Smooth muscle cell (in vitro differentiated cells): Measurements from ENCODE around the gene TYW5. TPM values are rescaled to one million over a fixed set of nuclear protein-coding genes. Genes with fewer than 3 reads are reported as not detected.

Experiments
- DNase-seq: peaks from one replicate; lab custom pipeline; 2025; ENCODE audit not compliant: unreplicated experiment; lab: John Stamatoyannopoulos, UW
- H2AFZ ChIP-seq: fragments of 200-600 bp; sonication (generic); 2 replicates; pipeline ENCODE4 v1.6.0; 2016; ENCODE audit warnings: antibody characterized with exemption, low read depth, mild to moderate bottlenecking
- H3F3A ChIP-seq: fragments of 200-600 bp; sonication (generic); 2 replicates; pipeline ENCODE4 v1.6.0; 2017; ENCODE audit warnings: antibody characterized with exemption, low read depth
- H3K27ac ChIP-seq: fragments of 200-600 bp; sonication (generic); 2 replicates; pipeline ENCODE4 v1.5.1; 2016; ENCODE audit warnings: low read depth, mild to moderate bottlenecking
- H3K27me3 ChIP-seq: fragments of 200-600 bp; sonication (generic); 2 replicates; pipeline ENCODE4 v1.6.1; 2016; ENCODE audit warnings: low read depth, mild to moderate bottlenecking
- H3K36me3 ChIP-seq: fragments of 200-600 bp; sonication (generic); 2 replicates; pipeline ENCODE4 v1.5.1; 2016; ENCODE audit warnings: low read depth
- H3K4me1 ChIP-seq: fragments of 200-600 bp; sonication (generic); 2 replicates; pipeline ENCODE4 v1.5.1; 2016; ENCODE audit warnings: low read depth
- H3K4me2 ChIP-seq: fragments of 200-600 bp; sonication (generic); 2 replicates; pipeline ENCODE4 v1.6.0; 2016; ENCODE audit warnings: mild to moderate bottlenecking
- H3K4me3 ChIP-seq: fragments of 200-600 bp; sonication (generic); 2 replicates; pipeline ENCODE4 v1.5.1; 2016; ENCODE audit warnings: mild to moderate bottlenecking
- H3K79me2 ChIP-seq: fragments of 200-600 bp; sonication (generic); 2 replicates; pipeline ENCODE4 v1.6.0; 2016; ENCODE audit warnings: low read depth, mild to moderate bottlenecking
- H3K9ac ChIP-seq: fragments of 200-600 bp; sonication (generic); 2 replicates; pipeline ENCODE4 v1.6.0; 2016; ENCODE audit warnings: low read depth
- H3K9me3 ChIP-seq: fragments of 200-600 bp; sonication (generic); replicated peaks from 2 replicates; pipeline ENCODE4 v1.5.1; 2016; ENCODE audit warnings: low read depth
- H4K20me1 ChIP-seq: fragments of 200-600 bp; sonication (generic); 2 replicates; pipeline ENCODE4 v1.6.0; 2016; ENCODE audit warnings: low read depth
- CTCF ChIP-seq: fragments of 200-600 bp; sonication (generic); IDR thresholded peaks from 2 replicates; pipeline ENCODE4 v1.5.1; 2017; ENCODE audit warnings: borderline replicate concordance, mild to moderate bottlenecking, antibody characterized with exemption; ENCODE audit not compliant: insufficient read depth, poor library complexity, severe bottlenecking
- WGBS: methylation state at CpG from one replicate; pipeline ENCODE4 v1.1.7; 2016; ENCODE audit warnings: low lambda C conversion rate; 5-methylcytosine and 5-hydroxymethylcytosine counted together
- polyA plus RNA-seq: library from polyadenylated mRNA; unstranded; fragments of >200 nt; fragmentation: Nextera tagmentation; extraction: Ambion mirVana; gene quantifications from 2 replicates; pipeline ENCODE4 v1.2.1, GENCODE V29; 2016
- total RNA-seq: library from RNA; depleted of rRNA; stranded (reverse); fragments of >200 nt; gene quantifications from 2 replicates; pipeline ENCODE4 v1.2.3, GENCODE V29; 2014

Gene TYW5
- total and polyA plus RNA-seq, 2 experiments from 2014 or later, result 6.6 to 14.6 TPM

DNA sequence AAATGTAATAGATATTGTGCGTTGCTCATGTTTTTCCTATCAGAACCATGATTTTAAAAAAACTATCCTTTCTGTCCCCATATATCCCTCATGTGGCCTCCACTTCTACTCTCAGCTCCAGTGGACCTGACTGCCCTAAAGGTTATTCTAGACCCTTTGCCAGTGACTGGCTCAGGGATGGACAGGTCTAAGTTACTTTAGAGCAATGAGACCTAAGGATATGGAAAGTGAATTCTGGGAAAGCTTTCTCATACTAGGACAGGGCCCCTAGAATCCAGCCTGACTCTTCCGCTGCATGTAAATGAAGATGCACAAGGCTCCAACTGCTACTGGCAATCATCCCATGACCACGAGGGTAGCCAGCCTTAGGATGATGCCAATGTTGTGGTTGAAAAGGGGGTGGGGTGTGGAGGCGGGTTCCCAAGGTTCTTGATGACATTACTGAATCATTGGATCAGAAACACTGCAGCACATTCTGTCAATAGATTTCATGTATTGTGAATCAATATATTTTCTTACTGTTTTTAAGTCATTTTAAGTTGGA is 22.9 kb downstream of the TYW5 start:
- no peak for TF ChIP-seq CTCF
- no peak overlapping the region for H3K4me2 ChIP-seq
- DNase-seq, result no peak
- no peak overlapping the region for H3K27ac ChIP-seq
- H3F3A ChIP-seq, result peaks cover 5% of the 10 kb centered on the region
- peaks cover 18% of the 10 kb centered on the region for H3K36me3 ChIP-seq
- WGBS, result 93% methylated on average over 4 of the region's 4 CpGs
- peaks cover 12% of the 10 kb centered on the region for H4K20me1 ChIP-seq
- H3K9me3 ChIP-seq, result no peaks in the 10 kb centered on the region
- H3K9ac ChIP-seq, result no peak overlapping the region
- H3K4me1 ChIP-seq, result peaks cover 4% of the 10 kb centered on the region
- no peaks in the 10 kb centered on the region for H3K27me3 ChIP-seq
- no peak overlapping the region for H3K4me3 ChIP-seq
- H2AFZ ChIP-seq, result no peak overlapping the region
- H3K79me2 ChIP-seq, result peaks cover 4% of the 10 kb centered on the region

DNA sequence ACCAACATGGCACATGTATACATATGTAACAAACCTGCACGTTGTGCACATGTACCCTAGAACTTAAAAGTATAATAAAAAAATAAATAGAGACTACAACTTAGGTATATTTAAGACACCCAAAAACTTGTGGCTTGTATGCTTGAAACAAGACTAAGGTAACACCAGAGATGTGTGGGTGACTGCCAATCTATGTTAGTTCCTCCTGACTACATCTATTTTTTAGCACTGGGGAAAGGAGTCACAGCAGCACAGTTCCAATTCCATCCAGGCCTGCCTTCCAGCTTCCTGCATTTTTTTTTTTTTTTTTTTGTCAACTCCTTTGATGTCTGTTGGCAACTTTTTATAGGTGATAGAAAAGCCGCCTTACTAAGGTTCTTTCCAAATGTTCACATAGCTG is 26.0 kb downstream of the TYW5 start:
- Histone ChIP-seq H3K9ac (no peak overlapping the region), H3K4me1 (peaks cover 4% of the 10 kb centered on the region), H3K27me3 (no peaks in the 10 kb centered on the region), H3K27ac (no peak overlapping the region), H3K79me2 (peaks cover 17% of the 10 kb centered on the region), H4K20me1 (peaks cover 29% of the 10 kb centered on the region), H3K36me3 (peaks cover 26% of the 10 kb centered on the region), H3K4me2 (no peak overlapping the region), H2AFZ (no peak overlapping the region), H3K4me3 (no peak overlapping the region), H3F3A (peaks cover 4% of the 10 kb centered on the region), H3K9me3 (no peaks in the 10 kb centered on the region)
- DNase-seq, result no peak
- WGBS, result 96% methylated on average over 2 of the region's 2 CpGs
- no peak for TF ChIP-seq CTCF

- Histone ChIP-seq H3K27ac (no peak overlapping the region), H3K79me2 (peaks cover 24% of the 10 kb centered on the region)
Measured at GRCh38 chr2:199928626-199929025, 26.7 kb downstream of the TYW5 start.

More at GRCh38 chr2:199928626-199929025, 26.7 kb downstream of the TYW5 start:
- no peak for TF ChIP-seq CTCF
- Histone ChIP-seq H3K9ac (no peak overlapping the region), H3K4me2 (no peak overlapping the region), H3K36me3 (peaks cover 21% of the 10 kb centered on the region), H3K9me3 (no peaks in the 10 kb centered on the region), H3K4me3 (no peak overlapping the region), H4K20me1 (peaks cover 32% of the 10 kb centered on the region), H2AFZ (no peak overlapping the region), H3F3A (no peaks in the 10 kb centered on the region), H3K4me1 (no peaks in the 10 kb centered on the region), H3K27me3 (no peaks in the 10 kb centered on the region)
- no peak for DNase-seq
